OCI-LY1 (cell line): ENCODE data around the gene CDH8.

Experiments
- H2AFZ ChIP-seq: fragments of 200-600 bp; sonication (generic), shearing (Covaris generic); 2 replicates; pipeline ENCODE4 v1.6.0; 2014; ENCODE audit warnings: antibody characterized with exemption, mild to moderate bottlenecking, low read length
- H3F3A ChIP-seq: fragments of 200-600 bp; sonication (generic), shearing (Covaris generic); 2 replicates; pipeline ENCODE4 v1.6.0; 2014; ENCODE audit warnings: mild to moderate bottlenecking, antibody characterized with exemption, low read length, moderate library complexity; ENCODE audit not compliant: insufficient read depth
- H3K27ac ChIP-seq: fragments of 200-600 bp; sonication (generic); 2 replicates; pipeline ENCODE4 v1.5.1; 2014; ENCODE audit warnings: low read length, mixed run types, mild to moderate bottlenecking, low read depth; ENCODE audit not compliant: poor library complexity, severe bottlenecking
- H3K27me3 ChIP-seq: fragments of 200-600 bp; sonication (generic); 2 replicates; pipeline ENCODE4 v1.6.0; 2014; ENCODE audit warnings: antibody characterized with exemption, mild to moderate bottlenecking, low read length, moderate library complexity; ENCODE audit not compliant: insufficient read depth
- H3K36me3 ChIP-seq: fragments of 200-600 bp; sonication (generic); 2 replicates; pipeline ENCODE4 v1.6.1; 2014; ENCODE audit warnings: mild to moderate bottlenecking, antibody characterized with exemption, low read length, moderate library complexity, mixed read lengths; ENCODE audit not compliant: insufficient read depth
- H3K4me1 ChIP-seq: fragments of 200-600 bp; sonication (generic); 2 replicates; pipeline ENCODE4 v1.5.1; 2014; ENCODE audit warnings: mild to moderate bottlenecking, low read length, moderate library complexity; ENCODE audit not compliant: insufficient read depth, severe bottlenecking
- H3K4me2 ChIP-seq: fragments of 200-600 bp; sonication (generic), shearing (Covaris generic); 2 replicates; pipeline ENCODE4 v1.6.1; 2014; ENCODE audit warnings: low read length
- H3K4me3 ChIP-seq: fragments of 200-600 bp; sonication (generic); 2 replicates; pipeline ENCODE4 v1.5.1; 2014; ENCODE audit warnings: low read length, low read depth, mild to moderate bottlenecking, mixed read lengths; ENCODE audit not compliant: poor library complexity, severe bottlenecking
- H3K79me2 ChIP-seq: fragments of 200-600 bp; shearing (Covaris generic); 2 replicates; pipeline ENCODE4 v1.6.1; 2016; ENCODE audit warnings: mixed run types, low read length, mixed read lengths; ENCODE audit not compliant: insufficient read depth
- H3K9ac ChIP-seq: fragments of 200-600 bp; sonication (generic), shearing (Covaris generic); 2 replicates; pipeline ENCODE4 v1.6.1; 2014; ENCODE audit warnings: mild to moderate bottlenecking, low read length, mixed read lengths
- H3K9me2 ChIP-seq: fragments of 200-600 bp; sonication (generic), shearing (Covaris generic); 2 replicates; pipeline ENCODE4 v1.6.1; 2014; ENCODE audit warnings: low read depth, mild to moderate bottlenecking, low read length, mixed read lengths
- H3K9me3 ChIP-seq: fragments of 200-600 bp; shearing (Covaris generic); 2 replicates; pipeline ENCODE4 v1.6.1; 2014; ENCODE audit warnings: low read length, mixed read lengths
- H4K20me1 ChIP-seq: fragments of 200-600 bp; sonication (generic), shearing (Covaris generic); 2 replicates; pipeline ENCODE4 v1.6.0; 2016; ENCODE audit warnings: mild to moderate bottlenecking, low read length; ENCODE audit not compliant: insufficient read depth
- CTCF ChIP-seq: fragments of 200-600 bp; sonication (generic), shearing (Covaris generic); IDR thresholded peaks from 2 replicates; pipeline ENCODE4 v1.5.1; 2017; ENCODE audit warnings: mild to moderate bottlenecking, antibody characterized with exemption, low read length, moderate library complexity, mixed read lengths
- EZH2 ChIP-seq: fragments of 200-600 bp; sonication (generic), shearing (Covaris generic); IDR thresholded peaks from 2 replicates; pipeline ENCODE4 v1.8.0; 2017; ENCODE audit warnings: borderline replicate concordance, mixed run types, mild to moderate bottlenecking, antibody characterized with exemption, low read length, moderate library complexity, mixed read lengths

Gene CDH8

DNA sequence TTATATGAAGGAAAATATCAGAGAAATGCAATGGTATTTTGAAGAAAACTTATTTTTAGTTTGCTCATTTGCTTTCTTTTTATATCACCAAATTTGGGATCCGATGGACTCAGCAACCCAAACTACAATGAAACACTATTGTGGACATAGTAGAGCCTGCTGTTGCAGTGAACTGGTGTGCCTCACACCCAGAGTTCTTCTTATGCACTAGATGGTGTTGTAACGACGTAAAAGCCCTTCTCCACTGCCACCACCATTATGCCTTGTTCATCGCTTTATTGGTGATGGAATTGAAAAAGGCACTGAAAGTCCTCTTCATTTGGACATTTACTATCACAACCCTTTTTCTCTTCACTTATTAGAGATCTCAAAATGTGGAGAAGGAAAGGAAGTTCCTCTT lies 381.3 kb downstream of the CDH8 start:
- no peaks in the 10 kb centered on the region for H3K36me3 ChIP-seq
- H4K20me1 ChIP-seq, result no peaks in the 10 kb centered on the region
- H2AFZ ChIP-seq, result no peak overlapping the region
- H3K4me3 ChIP-seq, result no peak overlapping the region
- H3K27me3 ChIP-seq, result no peaks in the 10 kb centered on the region
- no peak overlapping the region for H3K9ac ChIP-seq
- no peaks in the 10 kb centered on the region for H3K4me1 ChIP-seq
- no peaks in the 10 kb centered on the region for H3F3A ChIP-seq
- no peaks in the 10 kb centered on the region for H3K9me2 ChIP-seq
- H3K4me2 ChIP-seq, result no peak overlapping the region
- no peaks in the 10 kb centered on the region for H3K9me3 ChIP-seq
- H3K27ac ChIP-seq, result no peak overlapping the region
- no peak for TF ChIP-seq EZH2
- no peak for TF ChIP-seq CTCF
- no peaks in the 10 kb centered on the region for H3K79me2 ChIP-seq

DNA sequence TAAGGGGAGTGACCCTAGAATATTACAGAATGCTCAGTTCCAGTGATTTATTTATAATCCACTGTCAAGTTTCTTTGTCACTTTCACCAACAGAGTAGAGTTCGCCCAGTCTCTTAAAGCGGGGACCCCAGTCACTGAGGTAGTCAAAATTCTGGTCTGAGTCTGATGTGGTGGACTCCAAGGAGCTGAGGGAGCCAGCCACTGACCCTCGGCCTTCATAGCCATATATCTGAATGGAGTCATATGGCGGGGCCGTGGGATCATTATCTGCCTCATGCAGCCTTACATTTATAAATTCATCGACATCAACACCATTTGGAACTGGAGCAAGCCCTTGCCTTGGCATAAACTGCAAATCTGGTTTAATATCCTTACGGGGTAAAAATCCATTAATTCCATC lies 382.7 kb downstream of the CDH8 start:
- Histone ChIP-seq H3K4me2 (no peak overlapping the region), H3K9me2 (no peaks in the 10 kb centered on the region), H4K20me1 (no peaks in the 10 kb centered on the region), H3K9me3 (no peaks in the 10 kb centered on the region), H3K4me3 (no peak overlapping the region), H3K9ac (no peak overlapping the region), H3K36me3 (no peaks in the 10 kb centered on the region), H2AFZ (no peak overlapping the region), H3K27me3 (no peaks in the 10 kb centered on the region), H3K79me2 (no peaks in the 10 kb centered on the region), H3K4me1 (no peaks in the 10 kb centered on the region), H3F3A (no peaks in the 10 kb centered on the region), H3K27ac (no peak overlapping the region)
- no peak for TF ChIP-seq EZH2
- TF ChIP-seq CTCF, result no peak

DNA sequence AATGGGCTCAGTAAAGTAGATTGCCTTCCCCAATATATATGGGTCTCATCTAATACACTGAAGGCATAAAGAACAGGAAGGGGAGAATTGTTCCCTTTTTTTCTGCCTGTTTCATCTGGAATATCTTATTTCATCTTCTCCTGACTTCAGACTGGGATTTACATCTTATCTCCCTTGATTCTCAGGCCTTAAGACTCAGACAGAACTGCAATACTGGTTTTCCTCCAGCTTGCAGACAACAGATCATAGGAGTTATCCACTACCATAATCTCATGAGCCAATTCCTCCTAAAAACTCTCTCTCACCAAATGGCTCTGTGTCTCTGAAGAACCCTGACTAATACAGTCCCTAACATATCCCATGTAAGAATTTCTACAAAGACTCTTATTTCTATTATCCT lies 390.7 kb downstream of the CDH8 start:
- Histone ChIP-seq H2AFZ (no peak overlapping the region), H3K79me2 (no peaks in the 10 kb centered on the region), H3K4me3 (no peak overlapping the region), H3K4me2 (no peak overlapping the region), H3K9ac (no peak overlapping the region), H3K27me3 (no peaks in the 10 kb centered on the region), H3K36me3 (no peaks in the 10 kb centered on the region), H4K20me1 (no peaks in the 10 kb centered on the region), H3F3A (no peaks in the 10 kb centered on the region), H3K27ac (no peak overlapping the region), H3K9me3 (no peaks in the 10 kb centered on the region), H3K9me2 (no peaks in the 10 kb centered on the region), H3K4me1 (no peaks in the 10 kb centered on the region)
- TF ChIP-seq CTCF, result no peak
- no peak for TF ChIP-seq EZH2
